ENCODE results near the gene TSPAN17. TPM values are rescaled to one million over a fixed set of nuclear protein-coding genes. Genes with fewer than 3 reads are reported as not detected.

TSPAN17 gene
- total RNA-seq, 1 experiment from 2014 or later = 50.1 TPM

- TF ChIP-seq SRF (IDR thresholded peaks at IDR 0.05; ENCODE audit: low read depth) (no peak), CBX3 (IDR thresholded peaks at IDR 0.05; ENCODE audit: low read depth) (no peak), RAD21 (IDR thresholded peaks at IDR 0.05; ENCODE audit: low read depth) (no peak), EGR1 (IDR thresholded peaks at IDR 0.05; ENCODE audit: low read depth) (no peak), EZH2 (IDR thresholded peaks at IDR 0.05) (no peak), ZNF274 (IDR thresholded peaks at IDR 0.05; ENCODE audit: low read depth, low read length) (no peak), TCF7L2 (IDR thresholded peaks at IDR 0.05; ENCODE audit: borderline replicate concordance, extremely low read depth, insufficient read depth, insufficient read length) (no peak), YY1 (IDR thresholded peaks at IDR 0.05; ENCODE audit: extremely low read depth, insufficient replicate concordance, low read depth, low read length) (no peak), POLR2AphosphoS5 (IDR thresholded peaks at IDR 0.05; ENCODE audit: low read depth, low read length) (no peak)
- Histone ChIP-seq H3K27ac (ENCODE audit: low read depth, low read length) (no peak overlapping the region), H2AFZ (ENCODE audit: low read depth, low read length, poor library complexity, severe bottlenecking) (no peak overlapping the region), H3K9me2 (ENCODE audit: insufficient read depth) (no peaks in the 10 kb centered on the region), H3K79me2 (ENCODE audit: insufficient read depth, low read length) (no peaks in the 10 kb centered on the region), H3K27me3 (ENCODE audit: insufficient read depth, low read length) (no peaks in the 10 kb centered on the region), H4K20me1 (ENCODE audit: insufficient read depth) (no peaks in the 10 kb centered on the region), H3K9ac (ENCODE audit: low read length) (no peak overlapping the region), H3K4me3 (replicated peaks in 1 of 2; ENCODE audit: low read depth in 1 of 2, low read length in 2 of 2) (no peak overlapping the region), H3K4me2 (ENCODE audit: low read length) (peak overlapping the region; percentile 5; the same call in 1 of the 2 replicates), H3K4me1 (ENCODE audit: control insufficient read depth in 1 of 2, insufficient read depth in 2 of 2, low read length in 2 of 2) (peaks cover 0 to 18% of the 10 kb centered on the region in 2 experiments; a peak in 2 of 4 replicates), H3K9me3 (ENCODE audit: control insufficient read depth in 1 of 2, insufficient read depth in 1 of 2, low read depth in 1 of 2, low read length in 2 of 2) (no peaks in the 10 kb centered on the region), H3K36me3 (ENCODE audit: control insufficient read depth in 1 of 2, insufficient read depth in 2 of 2, low read length in 2 of 2) (no peaks in the 10 kb centered on the region)
- ChIA-PET POLR2A (no interaction called here), CTCF (no interaction called here), RAD21 (ENCODE audit: low non-redundant PET in 1 of 2, low total read pairs in 2 of 2, uncharacterized antibody in 2 of 2, unreplicated experiment in 2 of 2) (no interaction called here)
- intact Hi-C loops (cut with micrococcal nuclease) = no loop called here
- peak; percentile 55 for ATAC-seq
- DNase-seq (ENCODE audit: low read depth, low spot score) = no peak
- BruUV-seq (replicated peaks) = no TSS peak
Measured at GRCh38 chr5:176625966-176626875, 21.1 kb upstream of the TSPAN17 start.

DNA sequence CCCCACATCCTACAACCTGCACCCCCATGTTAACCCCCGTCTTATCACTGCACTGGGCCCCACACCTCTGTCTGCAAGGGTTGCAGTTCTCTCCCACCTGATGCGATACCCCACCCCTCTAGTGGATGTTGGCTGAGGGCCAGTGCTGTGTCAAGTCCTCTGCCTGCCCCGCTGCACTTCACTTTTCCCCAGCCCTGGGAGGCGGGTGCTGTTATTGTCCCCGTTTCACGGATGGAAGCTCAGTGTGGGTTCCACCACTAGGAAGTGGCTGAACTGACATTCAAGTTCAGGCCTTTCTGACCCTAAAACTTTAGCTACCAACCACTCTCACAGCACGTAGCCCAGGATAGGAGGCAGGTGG, 20.4 kb upstream of the TSPAN17 start:
- no TSS peak for BruUV-seq (replicated peaks)
- H3K9me3 ChIP-seq (ENCODE audit: control insufficient read depth in 1 of 2, insufficient read depth in 1 of 2, low read depth in 1 of 2, low read length in 2 of 2) = no peaks in the 10 kb centered on the region
- H2AFZ ChIP-seq (ENCODE audit: low read depth, low read length, poor library complexity, severe bottlenecking) = no peak overlapping the region
- H3K27me3 ChIP-seq (ENCODE audit: insufficient read depth, low read length) = no peaks in the 10 kb centered on the region
- intact Hi-C loops (cut with micrococcal nuclease) = no loop called here
- ChIA-PET POLR2A (no interaction called here), RAD21 (ENCODE audit: low non-redundant PET in 1 of 2, low total read pairs in 2 of 2, uncharacterized antibody in 2 of 2, unreplicated experiment in 2 of 2) (no interaction called here), CTCF (no interaction called here)
- peak overlapping the region; percentile 5; the same call in 1 of the 2 replicates for H3K4me2 ChIP-seq (ENCODE audit: low read length)
- H3K79me2 ChIP-seq (ENCODE audit: insufficient read depth, low read length) = no peaks in the 10 kb centered on the region
- H3K4me3 ChIP-seq (replicated peaks in 1 of 2; ENCODE audit: low read depth in 1 of 2, low read length in 2 of 2) = no peak overlapping the region
- H3K27ac ChIP-seq (ENCODE audit: low read depth, low read length) = no peak overlapping the region
- DNase-seq (ENCODE audit: low read depth, low spot score) (no peak), ATAC-seq (no peak)
- peaks cover 0 to 18% of the 10 kb centered on the region in 2 experiments; a peak in 2 of 4 replicates for H3K4me1 ChIP-seq (ENCODE audit: control insufficient read depth in 1 of 2, insufficient read depth in 2 of 2, low read length in 2 of 2)
- no peaks in the 10 kb centered on the region for H4K20me1 ChIP-seq (ENCODE audit: insufficient read depth)
- no peak overlapping the region for H3K9ac ChIP-seq (ENCODE audit: low read length)
- no peaks in the 10 kb centered on the region for H3K9me2 ChIP-seq (ENCODE audit: insufficient read depth)
- no peaks in the 10 kb centered on the region for H3K36me3 ChIP-seq (ENCODE audit: control insufficient read depth in 1 of 2, insufficient read depth in 2 of 2, low read length in 2 of 2)
- TF ChIP-seq EGR1 (IDR thresholded peaks at IDR 0.05; ENCODE audit: low read depth) = no peak
- TF ChIP-seq YY1 (IDR thresholded peaks at IDR 0.05; ENCODE audit: extremely low read depth, insufficient replicate concordance, low read depth, low read length) = no peak
- TF ChIP-seq ZFX (IDR thresholded peaks at IDR 0.05) = no peak
- TF ChIP-seq CTCF (IDR thresholded peaks at IDR 0.05 in 2 of 3, conservative IDR thresholded peaks at IDR 0.05 in 1 of 3; ENCODE audit: borderline replicate concordance in 1 of 3, insufficient read depth in 1 of 3, low read depth in 2 of 3, low read length in 2 of 3) = no peak
- TF ChIP-seq, protein P1, sequence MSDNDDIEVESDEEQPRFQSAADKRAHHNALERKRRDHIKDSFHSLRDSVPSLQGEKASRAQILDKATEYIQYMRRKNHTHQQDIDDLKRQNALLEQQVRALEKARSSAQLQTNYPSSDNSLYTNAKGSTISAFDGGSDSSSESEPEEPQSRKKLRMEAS (IDR thresholded peaks at IDR 0.05) = no peak
- TF ChIP-seq POLR2AphosphoS5 (IDR thresholded peaks at IDR 0.05; ENCODE audit: low read depth, low read length) = no peak
- TF ChIP-seq REST (IDR thresholded peaks at IDR 0.05; ENCODE audit: low read depth) = no peak

Measured in HCT116 (cell line).